ENCODE measurements around the gene PPP2R3A.
"Not testable (repeated sequence)": the region's sequence is repeated elsewhere in the genome, so short reads cannot be mapped to it uniquely, and the experiment has no call there.

PPP2R3A gene

GRCh38 chr3:136075218-136075808 lies 109.8 kb downstream of the PPP2R3A start:
- TF ChIP-seq ZFX (IDR thresholded peaks at IDR 0.05): no peak
- TF ChIP-seq, protein P1, sequence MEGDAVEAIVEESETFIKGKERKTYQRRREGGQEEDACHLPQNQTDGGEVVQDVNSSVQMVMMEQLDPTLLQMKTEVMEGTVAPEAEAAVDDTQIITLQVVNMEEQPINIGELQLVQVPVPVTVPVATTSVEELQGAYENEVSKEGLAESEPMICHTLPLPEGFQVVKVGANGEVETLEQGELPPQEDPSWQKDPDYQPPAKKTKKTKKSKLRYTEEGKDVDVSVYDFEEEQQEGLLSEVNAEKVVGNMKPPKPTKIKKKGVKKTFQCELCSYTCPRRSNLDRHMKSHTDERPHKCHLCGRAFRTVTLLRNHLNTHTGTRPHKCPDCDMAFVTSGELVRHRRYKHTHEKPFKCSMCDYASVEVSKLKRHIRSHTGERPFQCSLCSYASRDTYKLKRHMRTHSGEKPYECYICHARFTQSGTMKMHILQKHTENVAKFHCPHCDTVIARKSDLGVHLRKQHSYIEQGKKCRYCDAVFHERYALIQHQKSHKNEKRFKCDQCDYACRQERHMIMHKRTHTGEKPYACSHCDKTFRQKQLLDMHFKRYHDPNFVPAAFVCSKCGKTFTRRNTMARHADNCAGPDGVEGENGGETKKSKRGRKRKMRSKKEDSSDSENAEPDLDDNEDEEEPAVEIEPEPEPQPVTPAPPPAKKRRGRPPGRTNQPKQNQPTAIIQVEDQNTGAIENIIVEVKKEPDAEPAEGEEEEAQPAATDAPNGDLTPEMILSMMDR (conservative IDR thresholded peaks at IDR 0.05): peak; percentile 98

DNA sequence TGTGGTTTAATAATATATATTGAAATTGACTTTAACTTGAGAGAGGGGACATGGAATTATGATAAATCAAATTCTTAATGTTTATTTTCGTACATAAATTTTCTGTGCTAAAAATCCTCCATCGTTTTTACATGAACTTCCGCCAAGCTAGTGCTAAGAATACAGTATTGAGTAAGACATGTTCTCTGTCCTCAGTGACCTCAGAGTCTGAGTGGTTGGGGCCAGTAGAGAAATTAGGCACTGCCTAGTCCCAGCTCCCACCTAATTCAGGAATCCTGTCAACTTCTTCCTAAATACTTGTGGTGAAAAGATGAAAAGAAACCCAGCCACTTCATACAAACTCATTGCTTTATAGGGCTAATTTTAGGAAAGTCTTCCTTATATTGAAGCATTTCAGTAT lies 110.3 kb downstream of the PPP2R3A start:
- H3K27ac ChIP-seq: no peak overlapping the region
- TF ChIP-seq, protein P1 (conservative IDR thresholded peaks at IDR 0.05): no peak
- TF ChIP-seq ZFX (IDR thresholded peaks at IDR 0.05): no peak

More at GRCh38 chr3:136075218-136075808, 109.8 kb downstream of the PPP2R3A start:
- H3K27ac ChIP-seq: no peak overlapping the region

DNA sequence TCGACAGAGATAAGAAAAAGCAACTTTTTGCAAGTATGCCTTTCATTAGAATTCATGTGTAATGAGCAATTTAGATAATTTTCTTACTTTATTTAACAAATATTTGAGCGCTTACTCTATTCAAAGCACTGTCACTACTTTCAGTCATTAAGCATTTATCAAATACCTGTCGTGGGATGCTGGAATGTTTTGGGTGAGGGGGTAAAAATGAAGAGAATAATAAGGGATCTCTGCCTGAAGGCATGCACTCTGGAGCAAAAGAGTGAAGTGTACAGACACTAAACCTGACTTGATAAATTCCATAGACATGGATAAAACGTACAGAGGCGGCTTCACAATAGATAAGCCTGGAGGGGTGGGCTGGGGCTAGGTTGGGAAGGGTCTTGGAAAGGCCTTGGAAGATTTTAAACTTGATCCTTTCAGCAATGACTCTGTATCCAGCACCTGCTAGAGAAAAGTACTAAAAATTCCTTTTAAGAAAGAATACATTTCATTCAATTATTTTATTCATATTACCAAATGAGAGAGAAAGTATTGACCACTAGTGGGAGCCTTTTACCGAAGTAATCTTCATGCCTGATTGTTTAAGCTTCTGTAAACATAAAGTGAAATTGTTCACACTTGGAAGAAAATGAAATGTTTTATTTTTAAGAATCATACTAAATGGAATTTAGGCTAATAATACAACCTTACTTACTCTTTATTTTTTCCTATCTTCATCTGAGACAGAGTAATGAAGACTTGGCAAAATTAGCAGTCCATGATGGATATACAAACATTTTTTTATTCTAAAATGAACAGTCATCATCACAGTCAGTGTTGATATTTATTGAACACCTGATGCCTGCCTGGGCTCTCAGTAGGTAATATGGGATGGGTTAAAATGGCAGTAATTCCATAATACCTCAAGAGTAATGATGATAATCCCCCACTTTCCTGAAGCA lies 113.2 kb downstream of the PPP2R3A start:
- TF ChIP-seq, protein P1 (conservative IDR thresholded peaks at IDR 0.05): peak; percentile 92
- no peak for TF ChIP-seq ZFX (IDR thresholded peaks at IDR 0.05)
- H3K27ac ChIP-seq: no peak overlapping the region

GRCh38 chr3:136083641-136084382 lies 118.3 kb downstream of the PPP2R3A start:
- not testable (repeated sequence) for H3K27ac ChIP-seq

DNA sequence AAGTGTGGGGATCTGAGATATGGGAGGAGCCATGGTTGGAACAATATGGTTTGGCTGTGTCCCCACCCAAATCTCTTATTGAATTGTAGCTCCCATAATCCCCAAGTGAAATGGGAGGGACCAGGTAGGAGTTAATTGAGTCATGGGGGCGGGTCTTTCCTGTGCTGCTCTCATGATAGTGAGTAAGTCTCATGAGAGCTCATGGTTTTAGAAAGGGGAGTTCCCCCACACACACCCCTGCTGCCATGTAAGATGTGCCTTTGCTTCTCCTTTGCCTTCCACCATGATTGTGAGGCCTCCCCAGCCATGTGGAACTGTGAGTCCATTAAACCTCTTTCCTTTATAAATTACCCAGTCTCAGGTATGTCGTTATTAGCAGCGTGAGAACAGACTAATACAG lies 119.5 kb downstream of the PPP2R3A start:
- not testable (repeated sequence) for H3K27ac ChIP-seq

DNA sequence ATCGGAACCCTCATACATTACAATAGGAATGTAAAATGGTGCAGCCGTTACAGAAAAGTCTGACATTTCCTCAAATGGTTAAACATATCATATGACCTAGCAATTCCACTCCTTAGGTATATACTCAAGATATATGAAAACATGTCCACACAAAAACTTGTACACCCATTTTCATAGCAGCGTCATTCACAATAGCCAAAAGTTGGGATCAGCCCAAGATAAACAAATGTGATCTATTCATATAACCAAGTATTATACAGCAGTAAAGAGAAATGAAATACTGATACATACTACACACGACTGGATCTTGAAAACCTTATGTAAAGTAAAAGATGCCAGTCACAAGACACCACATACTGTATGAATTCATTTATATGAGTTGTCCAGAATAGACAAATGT lies 128.2 kb downstream of the PPP2R3A start:
- no peak for TF ChIP-seq ZFX (IDR thresholded peaks at IDR 0.05)
- TF ChIP-seq, protein P1 (conservative IDR thresholded peaks at IDR 0.05): no peak
- H3K27ac ChIP-seq: no peak overlapping the region

- no peak overlapping the region for H3K27ac ChIP-seq
- TF ChIP-seq, protein P1 (conservative IDR thresholded peaks at IDR 0.05): no peak
- no peak for TF ChIP-seq ZFX (IDR thresholded peaks at IDR 0.05)
Observed at GRCh38 chr3:136105044-136105443, 139.5 kb downstream of the PPP2R3A start.

DNA sequence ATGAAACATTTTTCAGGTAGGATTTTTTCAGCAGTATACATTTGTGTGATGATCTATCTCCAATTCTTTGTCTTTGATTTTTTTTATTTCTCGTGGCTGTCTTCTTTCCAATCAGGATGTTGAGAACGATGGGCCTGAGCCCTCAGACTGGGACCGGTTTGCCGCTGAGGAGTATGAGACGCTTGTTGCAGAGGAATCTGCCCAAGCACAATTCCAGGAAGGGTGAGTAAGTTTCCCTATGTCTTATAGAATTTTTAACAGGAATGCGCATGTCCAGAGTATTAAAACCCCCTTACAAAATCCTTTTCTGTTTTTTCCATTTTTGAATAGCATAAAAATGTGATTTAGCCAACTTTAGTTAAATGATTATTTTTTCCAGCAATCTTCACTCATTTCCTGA lies 140.6 kb downstream of the PPP2R3A start:
- TF ChIP-seq ZFX (IDR thresholded peaks at IDR 0.05): no peak
- TF ChIP-seq, protein P1 (conservative IDR thresholded peaks at IDR 0.05): no peak
- no peak overlapping the region for H3K27ac ChIP-seq

Data from C4-2B (cell line).